A549 (cell line): ENCODE measurements around the gene TFDP3.

Experiments
- BHLHE40 ChIP-seq: IDR thresholded peaks from 2 replicates; pipeline ENCODE4 v1.6.1; 2012; ENCODE audit warnings: low read depth, low read length, inconsistent platforms
- CTCF ChIP-seq: fragments of >200 bp; sonication (Bioruptor Twin); formaldehyde crosslinking; IDR thresholded peaks from 3 replicates; pipeline ENCODE4 v1.5.1; 2016
- KDM1A ChIP-seq: fragments of 200-600 bp; sonication (generic); IDR thresholded peaks from 2 replicates; pipeline ENCODE4 v1.6.1; 2016; ENCODE audit warnings: low read depth, mild to moderate bottlenecking
- KDM5A ChIP-seq: fragments of 200-600 bp; sonication (generic); IDR thresholded peaks from 2 replicates; pipeline ENCODE4 v1.6.1; 2016; ENCODE audit warnings: antibody characterized with exemption, mild to moderate bottlenecking
- MAFK ChIP-seq: fragments of 450-650 bp; IDR thresholded peaks from 2 replicates; pipeline ENCODE4 v1.6.1; 2014; ENCODE audit not compliant: partially characterized antibody
- MYC ChIP-seq: IDR thresholded peaks from 2 replicates; pipeline ENCODE4 v1.6.1; 2012; ENCODE audit warnings: mild to moderate bottlenecking, inconsistent platforms, low read length, improper control_type of control experiment, borderline replicate concordance
- NPAS2 ChIP-seq: fragments of 250-450 bp; sonication (Bioruptor Pico); IDR thresholded peaks from 2 replicates; pipeline ENCODE4 v1.8.0; 2022; ENCODE audit warnings: mild to moderate bottlenecking, moderate library complexity, borderline replicate concordance
- ZFP36 ChIP-seq: fragments of 450-650 bp; IDR thresholded peaks from 2 replicates; pipeline ENCODE4 v1.6.1; 2014; ENCODE audit warnings: borderline replicate concordance; ENCODE audit not compliant: partially characterized antibody
- TF ChIP-seq, protein P1 (sequence below): IDR thresholded peaks from 2 replicates; pipeline ENCODE4 v1.6.1; 2012
- TF ChIP-seq, protein P2 (sequence below): fragments of 450-650 bp; IDR thresholded peaks from 2 replicates; pipeline ENCODE4 v1.6.1; 2014; ENCODE audit warnings: antibody characterized with exemption
- TF ChIP-seq, protein P3 (sequence below): fragments of 150-350 bp; IDR thresholded peaks from 2 replicates; pipeline ENCODE4 v1.6.1; 2014; ENCODE audit warnings: low read depth, mild to moderate bottlenecking, low read length
- TF ChIP-seq, protein P4 (sequence below): fragments of 200-600 bp; sonication (generic); IDR thresholded peaks from 2 replicates; pipeline ENCODE4 v1.6.1; 2016; ENCODE audit warnings: antibody characterized with exemption, mild to moderate bottlenecking, moderate library complexity

- TF ChIP-seq CTCF (no peak), NPAS2 (CRISPR knock-in tag) (no peak), KDM1A (no peak), MYC (no peak), ZFP36 (no peak), MAFK (no peak), KDM5A (no peak), BHLHE40 (no peak)
- TF ChIP-seq, protein P1, sequence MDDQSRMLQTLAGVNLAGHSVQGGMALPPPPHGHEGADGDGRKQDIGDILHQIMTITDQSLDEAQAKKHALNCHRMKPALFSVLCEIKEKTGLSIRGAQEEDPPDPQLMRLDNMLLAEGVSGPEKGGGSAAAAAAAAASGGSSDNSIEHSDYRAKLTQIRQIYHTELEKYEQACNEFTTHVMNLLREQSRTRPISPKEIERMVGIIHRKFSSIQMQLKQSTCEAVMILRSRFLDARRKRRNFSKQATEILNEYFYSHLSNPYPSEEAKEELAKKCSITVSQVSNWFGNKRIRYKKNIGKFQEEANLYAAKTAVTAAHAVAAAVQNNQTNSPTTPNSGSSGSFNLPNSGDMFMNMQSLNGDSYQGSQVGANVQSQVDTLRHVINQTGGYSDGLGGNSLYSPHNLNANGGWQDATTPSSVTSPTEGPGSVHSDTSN, result no peak
- TF ChIP-seq, protein P2, sequence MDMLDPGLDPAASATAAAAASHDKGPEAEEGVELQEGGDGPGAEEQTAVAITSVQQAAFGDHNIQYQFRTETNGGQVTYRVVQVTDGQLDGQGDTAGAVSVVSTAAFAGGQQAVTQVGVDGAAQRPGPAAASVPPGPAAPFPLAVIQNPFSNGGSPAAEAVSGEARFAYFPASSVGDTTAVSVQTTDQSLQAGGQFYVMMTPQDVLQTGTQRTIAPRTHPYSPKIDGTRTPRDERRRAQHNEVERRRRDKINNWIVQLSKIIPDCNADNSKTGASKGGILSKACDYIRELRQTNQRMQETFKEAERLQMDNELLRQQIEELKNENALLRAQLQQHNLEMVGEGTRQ, result no peak
- TF ChIP-seq, protein P3, sequence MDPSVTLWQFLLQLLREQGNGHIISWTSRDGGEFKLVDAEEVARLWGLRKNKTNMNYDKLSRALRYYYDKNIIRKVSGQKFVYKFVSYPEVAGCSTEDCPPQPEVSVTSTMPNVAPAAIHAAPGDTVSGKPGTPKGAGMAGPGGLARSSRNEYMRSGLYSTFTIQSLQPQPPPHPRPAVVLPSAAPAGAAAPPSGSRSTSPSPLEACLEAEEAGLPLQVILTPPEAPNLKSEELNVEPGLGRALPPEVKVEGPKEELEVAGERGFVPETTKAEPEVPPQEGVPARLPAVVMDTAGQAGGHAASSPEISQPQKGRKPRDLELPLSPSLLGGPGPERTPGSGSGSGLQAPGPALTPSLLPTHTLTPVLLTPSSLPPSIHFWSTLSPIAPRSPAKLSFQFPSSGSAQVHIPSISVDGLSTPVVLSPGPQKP, result no peak
- TF ChIP-seq, protein P4, sequence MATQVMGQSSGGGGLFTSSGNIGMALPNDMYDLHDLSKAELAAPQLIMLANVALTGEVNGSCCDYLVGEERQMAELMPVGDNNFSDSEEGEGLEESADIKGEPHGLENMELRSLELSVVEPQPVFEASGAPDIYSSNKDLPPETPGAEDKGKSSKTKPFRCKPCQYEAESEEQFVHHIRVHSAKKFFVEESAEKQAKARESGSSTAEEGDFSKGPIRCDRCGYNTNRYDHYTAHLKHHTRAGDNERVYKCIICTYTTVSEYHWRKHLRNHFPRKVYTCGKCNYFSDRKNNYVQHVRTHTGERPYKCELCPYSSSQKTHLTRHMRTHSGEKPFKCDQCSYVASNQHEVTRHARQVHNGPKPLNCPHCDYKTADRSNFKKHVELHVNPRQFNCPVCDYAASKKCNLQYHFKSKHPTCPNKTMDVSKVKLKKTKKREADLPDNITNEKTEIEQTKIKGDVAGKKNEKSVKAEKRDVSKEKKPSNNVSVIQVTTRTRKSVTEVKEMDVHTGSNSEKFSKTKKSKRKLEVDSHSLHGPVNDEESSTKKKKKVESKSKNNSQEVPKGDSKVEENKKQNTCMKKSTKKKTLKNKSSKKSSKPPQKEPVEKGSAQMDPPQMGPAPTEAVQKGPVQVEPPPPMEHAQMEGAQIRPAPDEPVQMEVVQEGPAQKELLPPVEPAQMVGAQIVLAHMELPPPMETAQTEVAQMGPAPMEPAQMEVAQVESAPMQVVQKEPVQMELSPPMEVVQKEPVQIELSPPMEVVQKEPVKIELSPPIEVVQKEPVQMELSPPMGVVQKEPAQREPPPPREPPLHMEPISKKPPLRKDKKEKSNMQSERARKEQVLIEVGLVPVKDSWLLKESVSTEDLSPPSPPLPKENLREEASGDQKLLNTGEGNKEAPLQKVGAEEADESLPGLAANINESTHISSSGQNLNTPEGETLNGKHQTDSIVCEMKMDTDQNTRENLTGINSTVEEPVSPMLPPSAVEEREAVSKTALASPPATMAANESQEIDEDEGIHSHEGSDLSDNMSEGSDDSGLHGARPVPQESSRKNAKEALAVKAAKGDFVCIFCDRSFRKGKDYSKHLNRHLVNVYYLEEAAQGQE, result no peak
Observed at GRCh38 chrX:133207751-133208150, 10.4 kb downstream of the TFDP3 start.
